ENCODE measurements around the gene PAWR. TPM values are rescaled to one million over a fixed set of nuclear protein-coding genes. Genes with fewer than 3 reads are reported as not detected.
"Not testable (repeated sequence)": the region's sequence is repeated elsewhere in the genome, so short reads cannot be mapped to it uniquely, and the experiment has no call there.

PAWR gene
- total RNA-seq, 2 experiments from 2014 or later: 10.0 to 13.4 TPM

DNA sequence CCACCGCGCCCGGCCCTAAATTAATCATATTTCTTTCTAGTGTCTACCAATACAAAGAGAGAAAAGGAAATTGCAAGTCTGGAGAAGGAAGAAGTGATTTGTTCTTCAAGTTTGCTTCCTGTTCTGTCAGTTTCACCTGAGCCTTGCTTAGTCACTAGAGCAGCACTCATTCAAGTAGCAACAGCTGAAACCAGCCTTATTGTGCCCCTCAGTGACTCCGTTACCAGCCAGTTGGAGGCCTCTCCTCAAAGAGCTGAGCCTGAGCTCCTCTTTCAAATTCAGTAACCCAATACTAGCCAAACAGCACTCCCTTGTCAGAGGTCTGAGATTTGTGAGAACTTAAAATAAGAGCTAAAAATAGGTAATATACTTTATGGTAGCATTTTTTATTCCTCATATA is 17.4 kb downstream of the PAWR start:
- DNase-seq: no peak
- H3K4me1 Mint-ChIP-seq: no peaks in the 10 kb centered on the region
- H3K27me3 Mint-ChIP-seq: peaks cover 16% of the 10 kb centered on the region
- no peaks in the 10 kb centered on the region for H3K36me3 Mint-ChIP-seq
- H3K4me3 Mint-ChIP-seq: no peak overlapping the region
- peaks cover 6% of the 10 kb centered on the region for H3K9me3 Mint-ChIP-seq
- no peak overlapping the region for H3K27ac Mint-ChIP-seq

DNA sequence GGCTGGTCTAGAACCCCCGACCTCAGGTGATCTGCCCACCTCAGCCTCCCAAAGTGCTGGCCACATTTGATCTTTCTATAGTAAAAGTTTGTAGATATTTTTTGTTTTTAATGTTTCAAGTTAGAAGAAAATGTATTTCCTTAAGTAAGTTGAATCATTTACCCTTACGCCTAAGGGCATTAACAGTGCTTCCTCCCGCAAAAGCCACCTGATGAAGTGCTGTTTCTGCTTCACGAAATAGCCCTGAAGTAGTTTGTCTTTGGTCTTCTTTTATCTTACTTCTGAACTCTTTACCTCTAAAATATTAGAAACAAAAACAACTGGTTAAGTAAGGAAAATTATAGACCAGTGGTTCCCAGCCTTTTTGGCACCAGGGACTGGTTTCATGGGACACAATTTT is 22.7 kb downstream of the PAWR start:
- no peak overlapping the region for H3K4me3 Mint-ChIP-seq
- DNase-seq: no peak
- H3K27ac Mint-ChIP-seq: no peak overlapping the region
- H3K27me3 Mint-ChIP-seq: peaks cover 4% of the 10 kb centered on the region
- H3K36me3 Mint-ChIP-seq: no peaks in the 10 kb centered on the region
- no peaks in the 10 kb centered on the region for H3K4me1 Mint-ChIP-seq
- peaks cover 6% of the 10 kb centered on the region for H3K9me3 Mint-ChIP-seq

- DNase-seq: no peak
- Mint-ChIP-seq H3K9me3 (no peaks in the 10 kb centered on the region), H3K27ac (no peak overlapping the region)
Measured at GRCh38 chr12:79665212-79665887, 25.4 kb downstream of the PAWR start.

GRCh38 chr12:79664518-79664917 is 26.2 kb downstream of the PAWR start:
- Mint-ChIP-seq H3K27ac (no peak overlapping the region), H3K27me3 (no peaks in the 10 kb centered on the region), H3K9me3 (no peaks in the 10 kb centered on the region), H3K4me3 (no peak overlapping the region), H3K36me3 (no peaks in the 10 kb centered on the region), H3K4me1 (no peaks in the 10 kb centered on the region)
- no peak for DNase-seq

More at GRCh38 chr12:79665212-79665887, 25.4 kb downstream of the PAWR start:
- Mint-ChIP-seq H3K4me1 (no peaks in the 10 kb centered on the region), H3K27me3 (no peaks in the 10 kb centered on the region), H3K4me3 (no peak overlapping the region), H3K36me3 (no peaks in the 10 kb centered on the region)

GRCh38 chr12:79662046-79662811 is 28.5 kb downstream of the PAWR start:
- Mint-ChIP-seq H3K4me3 (no peak overlapping the region), H3K36me3 (no peaks in the 10 kb centered on the region), H3K4me1 (no peaks in the 10 kb centered on the region), H3K27me3 (no peaks in the 10 kb centered on the region), H3K9me3 (no peaks in the 10 kb centered on the region), H3K27ac (no peak overlapping the region)
- no peak for DNase-seq

DNA sequence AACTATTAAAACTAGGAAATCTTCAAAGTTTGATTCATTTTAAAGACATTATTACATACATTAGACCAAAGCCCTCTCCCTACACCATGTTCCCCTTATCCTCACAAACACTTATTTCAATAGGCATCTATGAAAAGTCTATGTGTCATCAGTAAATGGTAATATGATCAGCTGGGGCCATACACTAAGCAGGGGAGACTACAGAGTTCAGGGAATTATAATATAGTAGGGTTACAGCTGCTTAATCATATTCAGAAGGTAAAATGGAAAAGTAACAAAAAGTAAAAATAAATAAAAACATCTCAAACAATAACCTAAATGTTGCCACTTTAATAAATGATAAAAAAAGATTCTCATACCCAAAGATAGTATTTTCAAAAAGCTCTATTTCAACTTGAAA is 29.1 kb downstream of the PAWR start:
- no peaks in the 10 kb centered on the region for H3K36me3 Mint-ChIP-seq
- no peaks in the 10 kb centered on the region for H3K9me3 Mint-ChIP-seq
- DNase-seq: no peak

DNA sequence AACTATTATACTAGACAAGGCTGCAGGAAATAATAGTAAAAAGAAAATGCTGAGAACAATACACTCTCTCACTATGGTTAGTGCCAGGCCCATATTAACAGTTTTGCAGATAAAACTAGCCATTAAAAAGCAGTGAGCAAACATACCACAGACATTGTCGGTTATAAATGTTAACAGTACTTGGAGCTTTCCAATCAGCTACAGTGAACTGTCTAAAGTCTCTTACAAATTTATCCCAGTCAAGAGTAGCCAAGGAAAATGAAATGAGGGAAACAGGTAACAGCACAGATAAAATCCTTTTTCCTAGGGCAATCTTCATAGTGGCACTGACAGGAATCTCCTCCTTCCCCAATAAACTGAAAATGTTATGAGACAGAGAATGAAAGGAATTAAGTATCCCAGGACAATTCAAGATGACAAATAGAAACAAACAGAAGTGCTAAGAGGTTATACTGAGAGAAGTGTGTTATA is 30.8 kb downstream of the PAWR start:
- Mint-ChIP-seq H3K4me1 (no peaks in the 10 kb centered on the region), H3K27me3 (no peaks in the 10 kb centered on the region), H3K27ac (no peak overlapping the region), H3K36me3 (no peaks in the 10 kb centered on the region), H3K4me3 (no peak overlapping the region), H3K9me3 (no peaks in the 10 kb centered on the region)
- DNase-seq: no peak

More for the DNA sequence above, 29.1 kb downstream of the PAWR start:
- Mint-ChIP-seq H3K27ac (no peak overlapping the region), H3K4me1 (no peaks in the 10 kb centered on the region), H3K27me3 (no peaks in the 10 kb centered on the region), H3K4me3 (no peak overlapping the region)

DNA sequence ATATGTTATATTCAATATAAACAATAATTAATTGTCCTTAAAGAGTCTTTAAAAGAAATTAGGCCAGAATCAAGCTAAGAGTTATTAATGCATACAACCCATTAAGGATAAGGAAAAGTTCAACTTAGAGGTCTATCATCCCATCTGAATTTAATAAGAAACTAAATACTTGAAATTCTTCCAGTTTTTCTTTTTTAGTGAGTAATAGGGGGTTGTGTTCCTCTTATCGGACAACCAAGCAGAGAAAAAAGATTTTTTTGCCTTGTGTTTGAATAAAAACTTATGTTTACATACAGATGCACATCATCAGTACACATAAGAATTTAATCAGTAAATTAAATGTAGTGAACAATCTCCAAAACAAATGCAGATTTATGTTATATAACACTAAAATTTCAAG is 32.5 kb downstream of the PAWR start:
- Mint-ChIP-seq H3K4me1 (no peaks in the 10 kb centered on the region), H3K27ac (no peak overlapping the region)

GRCh38 chr12:79657136-79657535 is 33.6 kb downstream of the PAWR start:
- Mint-ChIP-seq H3K27me3 (no peaks in the 10 kb centered on the region), H3K9me3 (no peaks in the 10 kb centered on the region), H3K4me3 (no peak overlapping the region), H3K4me1 (no peaks in the 10 kb centered on the region), H3K36me3 (no peaks in the 10 kb centered on the region), H3K27ac (no peak overlapping the region)
- DNase-seq: no peak

More for the DNA sequence above, 32.5 kb downstream of the PAWR start:
- no peaks in the 10 kb centered on the region for H3K27me3 Mint-ChIP-seq
- DNase-seq: no peak
- H3K9me3 Mint-ChIP-seq: no peaks in the 10 kb centered on the region
- H3K4me3 Mint-ChIP-seq: no peak overlapping the region
- H3K36me3 Mint-ChIP-seq: no peaks in the 10 kb centered on the region

- Mint-ChIP-seq H3K36me3 (no peaks in the 10 kb centered on the region), H3K9me3 (no peaks in the 10 kb centered on the region)
Measured at GRCh38 chr12:79655036-79655435, 35.7 kb downstream of the PAWR start.

GRCh38 chr12:79652521-79652920 is 38.2 kb downstream of the PAWR start:
- H3K4me1 Mint-ChIP-seq: no peaks in the 10 kb centered on the region
- no peaks in the 10 kb centered on the region for H3K27me3 Mint-ChIP-seq
- DNase-seq: no peak
- H3K4me3 Mint-ChIP-seq: no peak overlapping the region
- H3K36me3 Mint-ChIP-seq: no peaks in the 10 kb centered on the region
- no peak overlapping the region for H3K27ac Mint-ChIP-seq
- H3K9me3 Mint-ChIP-seq: no peaks in the 10 kb centered on the region

More at GRCh38 chr12:79655036-79655435, 35.7 kb downstream of the PAWR start:
- no peak for DNase-seq
- Mint-ChIP-seq H3K4me3 (no peak overlapping the region), H3K27ac (no peak overlapping the region), H3K27me3 (no peaks in the 10 kb centered on the region), H3K4me1 (no peaks in the 10 kb centered on the region)

- DNase-seq: no peak
- Mint-ChIP-seq H3K27ac (no peak overlapping the region), H3K4me3 (no peak overlapping the region), H3K9me3 (no peaks in the 10 kb centered on the region), H3K36me3 (no peaks in the 10 kb centered on the region), H3K27me3 (no peaks in the 10 kb centered on the region), H3K4me1 (no peaks in the 10 kb centered on the region)
Measured at GRCh38 chr12:79650440-79650839, 40.3 kb downstream of the PAWR start.

DNA sequence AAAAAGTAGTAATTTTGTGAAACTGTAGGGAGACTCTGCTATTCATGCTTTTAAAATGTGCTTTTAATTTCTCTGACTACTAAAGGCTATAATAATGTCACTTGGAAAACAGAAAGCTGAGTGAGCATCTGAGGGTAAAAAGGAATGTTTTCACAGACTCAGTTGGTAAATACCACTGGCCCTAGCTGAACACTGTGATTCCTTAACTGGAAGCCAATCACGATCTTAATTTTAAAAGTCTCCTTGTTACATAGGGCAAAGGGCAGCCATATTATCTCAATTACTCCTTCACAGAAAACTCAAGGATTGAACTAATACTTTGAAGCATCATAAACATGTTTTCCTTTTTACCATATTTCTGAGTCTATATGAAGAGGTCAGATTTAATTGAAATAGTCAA is 41.9 kb downstream of the PAWR start:
- no peak for DNase-seq
- Mint-ChIP-seq H3K27ac (no peak overlapping the region), H3K4me3 (no peak overlapping the region), H3K4me1 (no peaks in the 10 kb centered on the region), H3K27me3 (no peaks in the 10 kb centered on the region), H3K9me3 (no peaks in the 10 kb centered on the region), H3K36me3 (no peaks in the 10 kb centered on the region)

DNA sequence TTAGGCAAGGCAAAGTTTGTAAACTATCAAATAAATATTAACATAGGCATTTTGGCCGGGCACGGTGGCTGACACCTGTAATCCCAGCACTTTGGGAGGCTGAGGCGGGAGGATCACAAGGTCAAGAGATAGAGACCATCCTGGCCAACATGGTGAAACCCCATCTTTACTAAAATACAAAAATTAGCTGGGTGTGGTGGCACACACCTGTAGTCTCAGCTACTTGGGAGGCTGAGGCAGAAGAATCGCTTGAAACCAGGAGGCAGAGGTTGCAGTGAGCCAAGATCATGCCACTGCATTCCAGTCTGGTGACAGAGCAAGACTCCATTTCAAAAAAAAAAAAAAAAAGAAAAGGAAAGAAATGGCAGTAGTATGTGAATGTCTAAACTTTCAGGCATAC is 43.9 kb downstream of the PAWR start:
- H3K4me1 Mint-ChIP-seq, DNase-seq, H3K36me3 Mint-ChIP-seq, H3K27me3 Mint-ChIP-seq, H3K27ac Mint-ChIP-seq, H3K9me3 Mint-ChIP-seq, H3K4me3 Mint-ChIP-seq: not testable (repeated sequence)

DNA sequence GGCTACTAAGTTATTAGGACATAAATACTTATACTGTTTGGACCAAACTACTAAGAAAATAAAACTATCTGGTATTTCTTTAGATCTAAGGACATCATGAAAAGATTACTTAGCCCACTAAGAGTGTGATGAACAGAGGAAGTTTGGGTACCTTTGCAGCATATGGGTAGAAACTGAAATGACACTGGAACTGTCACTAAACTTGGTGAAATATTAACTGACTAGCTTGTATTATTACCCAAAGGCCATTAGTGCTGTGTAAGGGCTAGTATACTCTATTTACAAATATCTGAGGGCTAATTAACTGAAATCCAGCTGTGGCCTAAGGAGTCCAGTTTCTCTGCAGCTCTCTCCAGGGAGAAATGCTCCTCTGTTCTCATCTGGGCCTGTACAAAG is 45.5 kb downstream of the PAWR start:
- DNase-seq: no peak

More for the DNA sequence above, 45.5 kb downstream of the PAWR start:
- Mint-ChIP-seq H3K4me1 (no peaks in the 10 kb centered on the region), H3K4me3 (no peak overlapping the region), H3K36me3 (no peaks in the 10 kb centered on the region), H3K27me3 (no peaks in the 10 kb centered on the region), H3K9me3 (no peaks in the 10 kb centered on the region), H3K27ac (no peak overlapping the region)
